Neuronal stem cell (in vitro differentiated cells): ENCODE data around the gene TTLL4.

Experiments used
- DNase-seq: peaks from one replicate; pipeline ENCODE4 v3.0.0-alpha.2; 2013; ENCODE audit warnings: low spot score
- H2AFZ ChIP-seq: one replicate; pipeline ENCODE4 v1.6.1; 2013; ENCODE audit warnings: mild to moderate bottlenecking, low read length, inconsistent platforms
- H2AK5ac ChIP-seq: 2 replicates; pipeline ENCODE4 v1.6.1; 2013; ENCODE audit warnings: low read depth, mild to moderate bottlenecking, inconsistent platforms, low read length, moderate library complexity, mixed read lengths
- H2BK120ac ChIP-seq: 2 replicates; pipeline ENCODE4 v1.6.1; 2013; ENCODE audit warnings: low read depth, mild to moderate bottlenecking, inconsistent platforms, low read length, moderate library complexity, mixed read lengths
- H2BK12ac ChIP-seq: one replicate; pipeline ENCODE4 v1.6.1; 2013; ENCODE audit warnings: low read length, inconsistent platforms
- H2BK15ac ChIP-seq: 2 replicates; pipeline ENCODE4 v1.6.1; 2013; ENCODE audit warnings: mild to moderate bottlenecking, low read length, inconsistent platforms, mixed read lengths
- H2BK5ac ChIP-seq: one replicate; pipeline ENCODE4 v1.6.1; 2013; ENCODE audit warnings: inconsistent platforms, mild to moderate bottlenecking, low read length, moderate library complexity
- H3K14ac ChIP-seq: one replicate; pipeline ENCODE4 v1.6.1; 2013; ENCODE audit warnings: low read length, inconsistent platforms
- H3K18ac ChIP-seq: 2 replicates; pipeline ENCODE4 v1.6.1; 2013; ENCODE audit warnings: low read length, inconsistent platforms
- H3K23ac ChIP-seq: 2 replicates; pipeline ENCODE4 v1.6.1; 2013; ENCODE audit warnings: low read depth, mild to moderate bottlenecking, mixed read lengths, low read length, inconsistent platforms; ENCODE audit not compliant: poor library complexity
- H3K27ac ChIP-seq: replicated peaks from 3 replicates; pipeline ENCODE4 v1.5.1; 2013; ENCODE audit warnings: low read length, inconsistent platforms
- H3K27me3 ChIP-seq, 3 experiments: 2 replicates each; pipeline ENCODE4 v1.6.1; 2013; ENCODE audit warnings: low read length in 3 of 3, mild to moderate bottlenecking in 2 of 3, inconsistent platforms in 1 of 3, low read depth in 1 of 3, mixed read lengths in 1 of 3, moderate library complexity in 1 of 3; ENCODE audit not compliant: control insufficient read depth in 3 of 3, insufficient read depth in 3 of 3
- H3K36me3 ChIP-seq, 2 donors: replicated peaks in 1 of 2; 2 replicates each; pipeline ENCODE4 v1.6.1; 2013; ENCODE audit warnings: low read length in 2 of 2; ENCODE audit not compliant: control insufficient read depth in 2 of 2, insufficient read depth in 2 of 2
- H3K4ac ChIP-seq: 2 replicates; pipeline ENCODE4 v1.6.1; 2013; ENCODE audit warnings: inconsistent platforms, mild to moderate bottlenecking, low read length, moderate library complexity
- H3K4me1 ChIP-seq, 2 donors: 1 replicate in 1 of 2; 2 replicates in 1 of 2; pipeline ENCODE4 v1.6.1; 2013; ENCODE audit warnings: low read length in 2 of 2, low read depth in 1 of 2; ENCODE audit not compliant: control insufficient read depth in 2 of 2, insufficient read depth in 1 of 2
- H3K4me2 ChIP-seq: one replicate; pipeline ENCODE4 v1.6.1; 2013; ENCODE audit warnings: mild to moderate bottlenecking, low read length, inconsistent platforms; ENCODE audit not compliant: insufficient read depth, poor library complexity, severe bottlenecking
- H3K4me3 ChIP-seq, 2 donors: 2 replicates each; pipeline ENCODE4 v1.5.1; 2013; ENCODE audit warnings: low read length in 2 of 2, mild to moderate bottlenecking in 2 of 2, inconsistent platforms in 1 of 2, moderate library complexity in 1 of 2
- H3K79me1 ChIP-seq: one replicate; pipeline ENCODE4 v1.6.1; 2013; ENCODE audit warnings: low read depth, mild to moderate bottlenecking, inconsistent platforms, low read length, moderate library complexity
- H3K9ac ChIP-seq: one replicate; pipeline ENCODE4 v1.6.1; 2013; ENCODE audit warnings: mild to moderate bottlenecking, low read depth, low read length, inconsistent platforms; ENCODE audit not compliant: poor library complexity
- H3K9me3 ChIP-seq, 2 donors: replicated peaks in 1 of 2; 2 replicates each; pipeline versions ENCODE3 to v1.6.1; 2013; ENCODE audit warnings: low read length in 2 of 2, mild to moderate bottlenecking in 2 of 2, inconsistent platforms in 1 of 2, low read depth in 1 of 2, mixed read lengths in 1 of 2, moderate library complexity in 1 of 2; ENCODE audit not compliant: control insufficient read depth in 2 of 2, insufficient read depth in 1 of 2
- H4K8ac ChIP-seq: one replicate; pipeline ENCODE4 v1.6.1; 2013; ENCODE audit warnings: low read depth, mild to moderate bottlenecking, inconsistent platforms, low read length, moderate library complexity
- H4K91ac ChIP-seq: one replicate; pipeline ENCODE4 v1.6.1; 2013; ENCODE audit warnings: low read length, low read depth, mild to moderate bottlenecking, inconsistent platforms; ENCODE audit not compliant: poor library complexity
- WGBS, 2 donors: extraction: QIAGEN DNeasy Blood & Tissue Kit; methylation state at CpG; one replicate each; pipeline ENCODE4 v1.1.7; 2013; ENCODE audit warnings: missing lambda C conversion rate in 2 of 2, mixed read lengths in 1 of 2; ENCODE audit not compliant: insufficient read length in 2 of 2, insufficient replicate concordance in 1 of 2; ENCODE audit errors: extremely low coverage in 2 of 2; 5-methylcytosine and 5-hydroxymethylcytosine counted together

The TTLL4 gene

DNA sequence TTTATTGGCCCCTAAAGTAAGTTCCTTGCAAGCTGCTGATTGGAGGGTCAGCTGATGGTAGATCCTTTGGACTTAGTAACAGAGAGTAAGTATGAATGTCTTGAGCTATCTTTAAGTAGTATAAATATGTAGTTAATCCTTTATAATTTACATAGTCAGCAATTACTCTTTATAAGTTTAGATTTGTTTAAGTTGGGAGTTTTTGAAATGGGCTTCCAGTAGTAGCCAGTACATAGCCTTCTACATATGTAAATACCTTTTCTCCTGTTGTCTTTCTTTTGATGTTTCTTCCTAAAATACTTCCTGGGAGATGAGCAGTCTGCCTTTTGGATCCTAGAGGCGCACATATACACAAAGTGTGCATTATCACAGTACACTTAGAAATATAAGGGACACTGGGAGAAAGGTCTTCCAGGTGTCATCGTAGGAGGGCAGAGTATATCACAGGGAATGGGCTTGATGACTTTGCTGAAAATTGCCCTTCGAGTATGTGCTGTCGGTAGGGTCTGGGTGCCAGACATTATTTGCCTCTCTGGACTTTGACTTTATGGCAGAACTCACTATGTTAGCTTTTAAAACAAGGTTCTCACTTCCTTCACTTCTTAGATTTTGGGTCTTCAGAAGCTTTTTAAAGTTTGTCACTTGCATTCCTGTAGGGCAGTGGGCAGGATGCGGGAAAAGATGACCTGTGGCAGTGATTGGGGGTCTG, 21.6 kb downstream of the TTLL4 start:
- Histone ChIP-seq H2BK5ac (no peak overlapping the region), H2BK15ac (no peak overlapping the region), H2AFZ (no peak overlapping the region), H3K27me3 (no peaks in the 10 kb centered on the region), H3K9me3 (peaks cover 2 to 13% of the 10 kb centered on the region in 2 donors), H2BK12ac (no peak overlapping the region), H3K4me1 (peaks cover 2 to 3% of the 10 kb centered on the region in 2 donors), H3K4ac (no peak overlapping the region), H3K18ac (no peak overlapping the region), H3K4me3 (no peak overlapping the region), H3K27ac (no peak overlapping the region), H3K14ac (no peak overlapping the region), H2AK5ac (no peak overlapping the region), H3K4me2 (no peak overlapping the region), H3K9ac (no peak overlapping the region), H2BK120ac (no peak overlapping the region), H3K23ac (no peak overlapping the region), H4K91ac (no peak overlapping the region), H3K79me1 (peaks cover 4% of the 10 kb centered on the region), H3K36me3 (peaks cover 3 to 55% of the 10 kb centered on the region in 2 donors), H4K8ac (no peak overlapping the region)
- no CpG with 5 or more reads among the region's 5 CpGs for WGBS, 2 donors
- DNase-seq, result no peak

DNA sequence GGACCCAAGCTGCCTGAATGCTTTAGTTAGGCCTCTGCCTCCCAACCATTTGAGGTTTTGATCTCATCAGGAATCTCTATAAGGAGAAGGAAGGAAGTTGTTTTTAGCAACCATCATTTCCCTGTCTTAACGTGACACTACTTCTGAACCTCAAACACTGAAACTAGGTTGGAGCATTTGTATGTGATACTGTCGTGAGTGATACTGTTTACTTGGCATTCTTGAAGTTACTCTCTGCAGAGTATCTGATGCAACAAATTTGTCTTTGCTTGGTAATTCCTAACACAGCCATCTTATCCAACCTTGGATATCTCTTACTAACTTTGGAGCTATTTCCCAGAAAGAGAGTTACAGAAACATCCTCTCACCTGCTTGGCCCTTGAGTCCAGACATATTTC, 22.1 kb downstream of the TTLL4 start:
- Histone ChIP-seq H3K27me3 (no peaks in the 10 kb centered on the region), H4K8ac (no peak overlapping the region), H3K4me3 (no peak overlapping the region), H2AFZ (no peak overlapping the region), H2BK5ac (no peak overlapping the region), H2BK12ac (no peak overlapping the region), H2BK120ac (no peak overlapping the region), H3K4ac (no peak overlapping the region), H3K79me1 (peaks cover 5% of the 10 kb centered on the region), H3K36me3 (peaks cover 8 to 57% of the 10 kb centered on the region in 2 donors), H2AK5ac (no peak overlapping the region), H4K91ac (no peak overlapping the region), H3K23ac (no peak overlapping the region), H3K18ac (no peak overlapping the region), H3K4me1 (peaks cover 2 to 3% of the 10 kb centered on the region in 2 donors), H3K27ac (no peak overlapping the region), H2BK15ac (no peak overlapping the region), H3K9me3 (peaks cover 2 to 8% of the 10 kb centered on the region in 2 donors), H3K4me2 (no peak overlapping the region), H3K9ac (no peak overlapping the region), H3K14ac (no peak overlapping the region)
- no peak for DNase-seq
- no CpG with 5 or more reads among the region's 2 CpGs for WGBS, 2 donors

DNA sequence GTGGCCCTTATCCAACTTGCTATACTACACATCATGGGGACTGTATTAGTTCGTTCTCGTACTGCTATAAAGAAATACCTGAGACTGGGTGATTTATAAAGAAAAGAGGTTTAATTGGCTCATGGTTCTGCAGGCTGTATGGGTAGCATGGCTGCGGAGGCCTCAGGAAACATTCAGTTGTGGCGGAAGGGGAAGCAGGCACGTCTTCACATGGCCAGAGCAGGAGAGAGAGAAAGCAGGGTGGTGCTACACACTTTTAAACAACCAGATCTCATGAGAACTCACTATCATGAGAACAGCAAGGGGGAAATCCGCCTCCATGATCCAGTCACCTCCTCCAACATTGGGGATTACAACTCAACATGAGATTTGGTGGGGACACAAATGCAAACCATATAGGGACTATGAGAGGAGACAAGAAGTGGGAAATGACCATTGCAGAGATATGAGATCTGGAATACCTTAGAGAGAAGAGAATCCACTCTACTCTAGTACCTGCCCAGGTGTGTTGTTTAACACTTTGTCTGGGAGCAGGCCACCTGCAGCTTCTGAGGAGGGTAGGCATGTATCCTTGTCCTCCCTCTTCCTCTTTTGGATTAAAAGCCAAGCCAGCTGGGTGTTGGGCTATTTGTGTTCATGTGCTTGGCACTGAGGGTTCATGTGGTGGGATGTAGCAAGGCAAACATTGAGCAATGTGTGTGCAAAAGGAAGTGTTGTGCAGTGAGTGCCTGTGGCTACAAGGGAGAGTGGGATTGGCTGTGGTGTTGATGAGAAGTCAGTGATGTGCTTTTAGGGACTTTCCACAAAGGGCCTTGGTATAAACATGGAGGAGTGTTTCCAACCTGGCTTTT, 22.8 kb downstream of the TTLL4 start:
- Histone ChIP-seq H3K4ac (no peak overlapping the region), H2AFZ (no peak overlapping the region), H2AK5ac (no peak overlapping the region), H3K36me3 (peaks cover 14 to 58% of the 10 kb centered on the region in 2 donors), H4K91ac (peak overlapping the region; percentile 40), H4K8ac (no peak overlapping the region), H3K14ac (no peak overlapping the region), H3K4me1 (peaks cover 2 to 3% of the 10 kb centered on the region in 2 donors), H3K79me1 (peaks cover 4% of the 10 kb centered on the region), H3K9me3 (peaks cover 2 to 3% of the 10 kb centered on the region in 2 donors), H3K9ac (no peak overlapping the region), H2BK120ac (no peak overlapping the region), H2BK12ac (no peak overlapping the region), H2BK5ac (no peak overlapping the region), H3K18ac (no peak overlapping the region), H3K23ac (no peak overlapping the region), H2BK15ac (no peak overlapping the region), H3K4me3 (no peak overlapping the region), H3K4me2 (no peak overlapping the region), H3K27me3 (no peaks in the 10 kb centered on the region), H3K27ac (no peak overlapping the region)
- DNase-seq, result no peak
- WGBS, 2 donors, result no CpG with 5 or more reads among the region's 6 CpGs
